OCI-LY3 (cell line): ENCODE measurements around the gene CDH4.

ENCODE experiments used
- H2AFZ ChIP-seq: fragments of 200-600, 300-600 bp; shearing (Covaris generic); 2 replicates; pipeline ENCODE4 v1.6.0; 2014; ENCODE audit warnings: antibody characterized with exemption, low read depth, low read length
- H3K27ac ChIP-seq: fragments of 200-600, 300-600 bp; sonication (generic); 2 replicates; pipeline ENCODE4 v1.5.1; 2014; ENCODE audit warnings: mild to moderate bottlenecking, low read length, moderate library complexity, mixed read lengths
- H3K27me3 ChIP-seq: fragments of 200-600, 300-600 bp; sonication (generic); 2 replicates; pipeline ENCODE4 v1.6.1; 2014; ENCODE audit warnings: low read depth, low read length, mixed read lengths
- H3K36me3 ChIP-seq: fragments of 200-600, 300-600 bp; sonication (generic); replicated peaks from 2 replicates; pipeline ENCODE3; 2014; ENCODE audit warnings: low read depth, low read length, mixed read lengths
- H3K4me1 ChIP-seq: fragments of 300-600, 200-600 bp; sonication (generic); 2 replicates; pipeline ENCODE4 v1.6.1; 2014; ENCODE audit warnings: low read length, mixed read lengths
- H3K4me2 ChIP-seq: fragments of 200-600, 300-600 bp; sonication (generic); 2 replicates; pipeline ENCODE4 v1.6.1; 2014; ENCODE audit warnings: low read length, mixed read lengths
- H3K4me3 ChIP-seq: fragments of 300-600, 200-600 bp; sonication (generic); 2 replicates; pipeline ENCODE4 v1.5.1; 2014; ENCODE audit warnings: antibody characterized with exemption, mild to moderate bottlenecking, low read length, moderate library complexity
- H3K79me2 ChIP-seq: fragments of 300-600, 200-600 bp; shearing (Covaris generic); 2 replicates; pipeline ENCODE4 v1.6.1; 2014; ENCODE audit warnings: mild to moderate bottlenecking, low read length, mixed read lengths
- H3K9ac ChIP-seq: fragments of 300-600, 200-600 bp; shearing (Covaris generic); 2 replicates; pipeline ENCODE4 v1.6.0; 2014; ENCODE audit warnings: mild to moderate bottlenecking, low read length, moderate library complexity
- H3K9me3 ChIP-seq: fragments of 200-600, 300-600 bp; shearing (Covaris generic); 2 replicates; pipeline ENCODE4 v1.6.1; 2014; ENCODE audit warnings: low read length, mixed read lengths; ENCODE audit not compliant: insufficient read depth
- H4K20me1 ChIP-seq: fragments of 200-600, 300-600 bp; sonication (generic); 2 replicates; pipeline ENCODE4 v1.6.1; 2016; ENCODE audit warnings: low read length, mixed read lengths; ENCODE audit not compliant: insufficient read depth
- CTCF ChIP-seq: fragments of 200-600, 300-600 bp; sonication (generic); IDR thresholded peaks from 2 replicates; pipeline ENCODE4 v1.5.1; 2014; ENCODE audit warnings: antibody characterized with exemption, low read length, low read depth
- EZH2phosphoT487 ChIP-seq: fragments of 200-600 bp; shearing (Covaris generic); IDR thresholded peaks from 2 replicates; pipeline ENCODE4 v1.6.1; 2018; ENCODE audit warnings: antibody characterized with exemption, mixed run types, low read depth

The CDH4 gene

GRCh38 chr20:61817575-61817974 lies 565.5 kb downstream of the CDH4 start:
- Histone ChIP-seq H3K9me3 (no peaks in the 10 kb centered on the region), H3K27me3 (peaks cover 10% of the 10 kb centered on the region; the same call in 1 of the 2 replicates), H2AFZ (no peak overlapping the region), H3K9ac (no peak overlapping the region), H3K79me2 (no peaks in the 10 kb centered on the region), H3K27ac (no peak overlapping the region), H4K20me1 (no peaks in the 10 kb centered on the region), H3K4me3 (no peak overlapping the region), H3K36me3 (no peaks in the 10 kb centered on the region), H3K4me1 (no peaks in the 10 kb centered on the region), H3K4me2 (no peak overlapping the region)
- TF ChIP-seq EZH2phosphoT487 (no peak), CTCF (no peak)

- Histone ChIP-seq H3K79me2 (no peaks in the 10 kb centered on the region), H3K36me3 (no peaks in the 10 kb centered on the region), H3K9ac (no peak overlapping the region), H3K4me2 (no peak overlapping the region), H3K4me3 (no peak overlapping the region), H2AFZ (no peak overlapping the region), H3K9me3 (no peaks in the 10 kb centered on the region), H3K4me1 (no peaks in the 10 kb centered on the region), H3K27ac (no peak overlapping the region), H4K20me1 (no peaks in the 10 kb centered on the region), H3K27me3 (peaks cover 10% of the 10 kb centered on the region; the same call in 1 of the 2 replicates)
- TF ChIP-seq EZH2phosphoT487: no peak
- TF ChIP-seq CTCF: no peak
Measured at GRCh38 chr20:61818746-61819573, 566.9 kb downstream of the CDH4 start.

GRCh38 chr20:61819574-61819846 lies 567.4 kb downstream of the CDH4 start:
- H3K79me2 ChIP-seq: no peaks in the 10 kb centered on the region
- H3K27me3 ChIP-seq: 0 out of 2 replicates have a peak, but pooled peaks cover 10% of the 10 kb centered on the region
- no peak for TF ChIP-seq EZH2phosphoT487
- TF ChIP-seq CTCF: no peak
- no peak overlapping the region for H2AFZ ChIP-seq
- H3K9ac ChIP-seq: no peak overlapping the region
- H3K9me3 ChIP-seq: no peaks in the 10 kb centered on the region
- H3K36me3 ChIP-seq: no peaks in the 10 kb centered on the region
- H3K27ac ChIP-seq: no peak overlapping the region
- H3K4me3 ChIP-seq: no peak overlapping the region
- H3K4me1 ChIP-seq: no peaks in the 10 kb centered on the region
- H4K20me1 ChIP-seq: no peaks in the 10 kb centered on the region
- no peak overlapping the region for H3K4me2 ChIP-seq

GRCh38 chr20:61819921-61820825 lies 568.1 kb downstream of the CDH4 start:
- H3K4me1 ChIP-seq: no peaks in the 10 kb centered on the region
- no peak overlapping the region for H3K4me2 ChIP-seq
- no peak overlapping the region for H3K4me3 ChIP-seq
- no peaks in the 10 kb centered on the region for H3K9me3 ChIP-seq
- TF ChIP-seq CTCF (no peak), EZH2phosphoT487 (no peak)
- H3K27me3 ChIP-seq: 0 out of 2 replicates have a peak, but pooled peaks cover 6% of the 10 kb centered on the region
- H2AFZ ChIP-seq: no peak overlapping the region
- H3K36me3 ChIP-seq: no peaks in the 10 kb centered on the region
- no peak overlapping the region for H3K9ac ChIP-seq
- no peaks in the 10 kb centered on the region for H4K20me1 ChIP-seq
- no peaks in the 10 kb centered on the region for H3K79me2 ChIP-seq
- H3K27ac ChIP-seq: no peak overlapping the region
